ENCODE results near the gene SLC2A1.

Gene SLC2A1

GRCh38 chr1:42960566-42961311 lies 2.1 kb upstream of the SLC2A1 start:
- DNase-seq (ENCODE audit: low spot score): no peak

- no peak for DNase-seq (ENCODE audit: low spot score)
Observed at GRCh38 chr1:42960122-42960390, 1.4 kb upstream of the SLC2A1 start.

GRCh38 chr1:42957880-42958487 lies 684 bp downstream of the SLC2A1 start:
- DNase-seq (ENCODE audit: low spot score): peak; percentile 78

- no peak for DNase-seq (ENCODE audit: low spot score)
Observed at GRCh38 chr1:42957229-42957879, 1.3 kb downstream of the SLC2A1 start.

GRCh38 chr1:42956739-42957138 lies 1.9 kb downstream of the SLC2A1 start:
- DNase-seq (ENCODE audit: low spot score): no peak

- no peak for DNase-seq (ENCODE audit: low spot score)
Observed at GRCh38 chr1:42955311-42956063, 3.2 kb downstream of the SLC2A1 start.

- DNase-seq (ENCODE audit: low spot score): no peak
Observed at GRCh38 chr1:42953182-42954180, 5.2 kb downstream of the SLC2A1 start.

- DNase-seq (ENCODE audit: low spot score): no peak
Observed at GRCh38 chr1:42952303-42953001, 6.2 kb downstream of the SLC2A1 start.

GRCh38 chr1:42951588-42951987 lies 7.1 kb downstream of the SLC2A1 start:
- DNase-seq (ENCODE audit: low spot score): no peak

- DNase-seq (ENCODE audit: low spot score): no peak
Observed at GRCh38 chr1:42950116-42950481, 8.6 kb downstream of the SLC2A1 start.

- DNase-seq (ENCODE audit: low spot score): no peak
Observed at GRCh38 chr1:42949312-42950115, 9.2 kb downstream of the SLC2A1 start.

- no peak for DNase-seq (ENCODE audit: low spot score)
Observed at GRCh38 chr1:42947965-42948732, 10.5 kb downstream of the SLC2A1 start.

GRCh38 chr1:42947117-42947516 lies 11.6 kb downstream of the SLC2A1 start:
- DNase-seq (ENCODE audit: low spot score): no peak

- DNase-seq (ENCODE audit: low spot score): no peak
Observed at GRCh38 chr1:42946120-42946898, 12.4 kb downstream of the SLC2A1 start.

GRCh38 chr1:42945164-42945563 lies 13.5 kb downstream of the SLC2A1 start:
- DNase-seq (ENCODE audit: low spot score): no peak

- DNase-seq (ENCODE audit: low spot score): no peak
Observed at GRCh38 chr1:42944246-42944928, 14.3 kb downstream of the SLC2A1 start.

- DNase-seq (ENCODE audit: low spot score): no peak
Observed at GRCh38 chr1:42943728-42944127, 14.9 kb downstream of the SLC2A1 start.

GRCh38 chr1:42943166-42943565 lies 15.5 kb downstream of the SLC2A1 start:
- DNase-seq (ENCODE audit: low spot score): no peak

Data from HuH-7.5 (cell line).